Dedifferentiated amniotic fluid mesenchymal stem cell (primary cell): ENCODE results near the gene FBLN2.
"Not testable (repeated sequence)": the region's sequence is repeated elsewhere in the genome, so short reads cannot be mapped to it uniquely, and the experiment has no call there.

Experiments used
- DNase-seq: peaks from one replicate; pipeline ENCODE4 v3.0.0-alpha.2; 2016; ENCODE audit errors: extremely low spot score

Gene FBLN2

DNA sequence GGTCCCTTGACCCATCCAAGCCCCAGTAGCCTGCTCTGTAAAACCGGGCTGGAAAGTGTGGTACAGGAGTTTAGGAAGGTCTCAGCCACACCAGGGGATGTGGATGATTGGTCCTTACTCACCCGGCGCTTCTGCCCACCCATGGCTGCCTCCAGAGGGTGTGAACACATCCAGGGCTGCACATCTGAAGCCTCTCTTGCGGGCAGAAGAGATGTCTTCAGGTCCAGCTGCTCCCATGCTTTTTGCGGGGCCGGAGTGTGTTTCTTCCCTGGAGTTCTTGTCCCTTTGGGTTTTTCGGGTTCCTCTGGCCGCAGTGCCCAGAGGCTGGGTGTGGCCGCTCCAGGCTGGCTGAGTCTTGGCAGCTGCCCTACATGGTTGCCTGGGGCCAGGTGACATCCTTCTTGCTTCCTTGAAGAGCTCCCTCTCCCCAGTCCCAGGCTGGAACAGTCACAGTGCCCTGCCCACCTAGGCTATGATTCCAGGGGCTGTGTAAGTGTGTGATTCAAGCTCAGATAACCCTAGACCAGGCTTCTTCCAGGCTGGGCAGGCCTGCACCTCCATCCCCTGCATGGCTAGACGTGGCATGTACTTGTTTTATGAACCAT lies 34.9 kb upstream of the FBLN2 start:
- no peak for DNase-seq

DNA sequence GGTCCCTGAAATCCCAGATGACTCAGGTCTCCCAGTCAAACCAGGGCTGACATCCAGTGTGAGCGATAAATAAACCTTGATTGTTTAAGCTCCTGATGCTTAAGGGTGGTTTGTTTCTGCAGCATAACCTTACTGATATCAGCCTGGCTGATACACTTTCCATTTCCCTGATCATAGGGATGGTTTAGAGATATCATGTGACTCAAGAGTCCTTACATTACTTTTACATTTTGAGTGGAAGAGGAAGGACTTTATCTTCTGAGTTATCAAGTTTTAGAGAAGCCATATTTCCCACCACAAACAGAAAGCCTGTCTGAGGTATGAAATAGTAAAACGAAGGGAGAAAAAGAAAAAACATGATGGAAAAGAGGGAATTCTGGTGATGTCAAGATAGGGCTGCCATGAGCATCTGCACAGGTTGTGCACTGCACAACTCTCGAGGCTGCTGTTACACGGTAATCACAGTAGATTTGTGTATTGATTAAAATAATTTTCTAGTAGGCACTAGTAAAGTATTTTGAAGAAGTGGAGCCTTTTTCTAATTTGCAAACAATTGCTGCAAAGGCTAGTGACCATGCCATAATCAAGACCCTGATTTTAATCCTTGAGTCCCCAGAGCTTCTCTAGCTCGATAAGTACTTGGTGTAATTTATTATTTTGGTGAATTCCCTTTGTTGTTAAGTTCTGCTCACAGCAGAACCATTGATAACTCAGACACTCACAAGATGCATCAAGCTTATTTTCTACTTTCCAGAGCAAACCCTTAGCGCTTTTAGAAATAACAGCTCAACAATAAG lies 34.1 kb upstream of the FBLN2 start:
- no peak for DNase-seq

DNA sequence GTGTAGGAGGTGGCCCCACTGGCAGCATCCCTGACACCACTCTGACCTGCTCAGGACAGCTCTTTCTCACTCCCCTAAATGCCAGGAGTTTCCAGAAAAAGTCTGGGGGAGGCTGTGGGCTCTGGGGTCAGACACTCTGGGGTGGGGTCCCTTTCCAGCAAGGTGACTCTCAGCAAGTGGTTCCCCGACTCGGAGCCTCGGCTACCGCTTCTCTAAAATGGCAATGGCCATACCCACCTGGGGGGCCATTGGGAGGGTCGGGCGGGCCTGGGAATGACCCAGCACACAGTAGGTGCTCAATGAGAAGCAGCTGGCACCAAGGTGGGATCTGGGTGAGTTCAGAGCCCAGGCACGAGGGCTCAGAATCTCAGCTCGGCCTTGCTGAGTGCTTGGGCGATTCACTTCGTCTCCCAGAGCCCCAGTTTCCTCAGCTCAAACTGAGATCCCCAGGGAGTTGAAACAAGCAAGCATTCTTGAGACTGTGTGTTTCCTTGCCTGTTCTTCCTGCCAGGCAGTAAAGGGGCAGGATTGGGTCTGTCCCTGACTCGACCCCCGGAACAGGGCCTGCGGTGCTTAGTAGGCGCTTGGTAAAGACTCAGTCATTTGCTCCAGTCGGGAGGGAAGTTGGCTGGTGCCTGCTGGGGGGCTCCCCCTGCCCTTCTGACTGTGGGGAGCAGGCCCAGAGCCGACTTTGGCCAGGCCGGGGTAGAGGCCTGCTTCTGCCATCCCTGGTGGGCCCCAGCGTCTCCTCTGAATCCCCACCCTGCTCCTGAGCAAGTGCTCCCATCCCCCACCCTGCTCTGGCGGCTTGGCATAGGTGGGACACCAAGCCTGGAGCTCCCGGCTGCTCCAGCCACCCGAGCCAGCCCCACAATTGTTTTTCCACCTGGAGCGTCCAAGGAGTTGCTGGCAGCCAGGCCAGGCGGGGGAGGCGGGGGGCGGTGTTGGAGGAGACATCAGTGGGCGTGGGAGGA lies 32.9 kb upstream of the FBLN2 start:
- DNase-seq: no peak

DNA sequence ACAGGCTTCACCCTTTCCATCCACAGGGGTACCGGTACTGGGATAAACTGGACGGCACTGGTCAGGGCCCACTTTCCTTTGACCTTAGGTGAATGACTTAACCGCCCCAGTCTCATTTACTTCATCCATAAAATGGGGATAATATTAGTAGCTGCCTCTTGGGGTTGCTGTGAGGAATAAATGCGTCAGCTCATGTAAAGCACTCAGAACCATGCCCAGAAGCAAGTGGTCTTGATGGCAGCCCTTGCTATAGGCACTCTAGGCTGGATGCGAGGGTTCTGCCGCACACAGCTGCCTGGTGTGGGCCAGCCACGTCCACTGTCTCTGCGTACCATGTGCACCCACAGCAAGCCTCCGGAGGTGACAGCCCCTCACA lies 32.2 kb upstream of the FBLN2 start:
- no peak for DNase-seq

DNA sequence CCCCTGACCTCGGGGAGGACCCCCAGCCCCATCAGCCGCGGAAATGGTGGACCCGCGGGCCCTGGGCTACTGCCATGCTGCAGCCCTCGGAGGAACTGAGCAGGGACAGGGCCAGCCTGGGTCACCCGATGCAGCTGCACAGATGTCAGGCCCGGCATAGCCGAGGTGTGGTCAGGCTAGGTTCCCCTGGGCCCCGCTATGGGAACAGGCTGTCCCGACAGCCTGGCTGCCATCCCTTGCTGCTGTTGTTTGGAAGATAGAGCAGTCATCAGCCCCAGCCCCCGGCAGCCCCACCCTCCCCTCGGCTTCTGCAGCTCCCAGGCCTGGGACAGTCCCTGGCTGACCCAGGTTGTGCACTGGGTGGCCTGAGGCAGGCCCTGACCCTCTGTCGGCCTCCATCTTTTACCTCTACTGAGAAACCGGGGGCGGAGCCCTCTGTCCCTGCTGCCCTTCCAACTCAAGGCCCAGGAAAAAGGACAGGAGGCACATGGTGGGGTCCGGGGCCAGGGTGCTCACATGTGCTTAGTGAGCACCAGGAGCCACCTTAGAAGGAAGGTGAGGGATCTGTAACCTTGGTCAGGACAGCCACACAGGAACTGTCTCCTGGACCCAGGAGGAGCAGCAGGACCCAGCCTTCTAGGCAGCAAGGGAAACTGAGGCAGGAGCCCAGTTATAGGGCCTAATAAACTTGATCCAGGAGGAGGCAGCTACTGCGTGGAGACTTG lies 31.5 kb upstream of the FBLN2 start:
- DNase-seq: no peak

DNA sequence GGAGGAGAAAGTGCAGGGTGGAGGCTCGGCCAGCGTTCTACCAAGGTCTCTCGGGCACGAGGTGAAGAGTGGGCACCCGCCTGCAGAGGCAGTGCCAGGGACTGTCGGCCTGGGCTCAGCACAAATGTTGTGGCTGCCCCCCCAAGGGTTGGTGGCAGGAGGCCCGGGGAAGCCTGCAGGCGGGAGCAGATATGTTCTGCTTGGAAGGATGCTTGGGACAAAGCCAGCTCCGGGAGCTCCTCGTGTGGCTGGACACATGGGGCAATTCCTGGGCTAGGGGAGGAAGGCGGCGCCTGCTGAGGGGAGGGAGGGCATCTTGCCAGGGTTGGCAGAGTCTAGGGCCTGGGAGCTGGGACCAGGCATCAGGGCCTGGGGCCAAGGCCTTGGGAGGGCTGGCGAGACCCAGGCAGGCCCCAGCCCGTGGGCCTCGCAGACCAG lies 30.4 kb upstream of the FBLN2 start:
- no peak for DNase-seq

DNA sequence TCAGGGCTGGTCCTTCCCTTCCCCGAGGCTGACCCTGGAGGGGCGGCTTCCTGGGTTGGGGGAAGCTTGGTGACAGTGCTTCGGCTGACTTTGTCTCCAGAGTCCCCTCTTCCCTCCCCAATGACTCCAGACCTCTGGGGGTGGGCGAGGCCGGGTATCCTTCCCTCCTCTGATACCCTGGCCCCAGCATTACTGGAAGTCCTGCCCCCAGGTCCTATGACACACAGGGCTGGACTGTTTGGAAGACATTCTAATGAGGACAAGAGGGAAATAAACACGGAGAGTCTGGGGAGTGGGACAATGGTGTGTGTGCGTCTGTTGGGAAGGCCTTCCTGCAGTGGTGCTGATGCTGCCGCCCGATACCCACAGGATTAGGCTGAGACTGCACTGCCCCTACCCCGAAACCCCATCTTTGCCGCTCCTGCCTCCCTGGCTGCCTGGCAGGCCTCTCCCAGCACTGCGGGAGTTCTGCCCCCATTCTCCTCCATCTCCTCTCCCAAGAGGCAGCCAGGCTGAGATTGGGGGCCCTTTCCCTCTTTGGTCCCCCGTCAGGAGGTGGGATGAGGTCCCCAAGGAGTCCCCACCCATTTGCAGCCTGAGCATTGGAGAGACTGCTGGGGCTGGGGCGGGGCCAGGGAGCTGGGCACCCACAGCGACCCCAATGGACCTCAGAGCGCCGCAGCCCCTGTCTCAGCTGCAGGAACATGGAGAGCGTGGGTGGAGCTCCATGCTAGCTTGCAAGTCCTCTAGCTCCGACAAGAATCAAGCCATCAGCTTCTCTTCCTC lies 29.7 kb upstream of the FBLN2 start:
- DNase-seq: no peak

DNA sequence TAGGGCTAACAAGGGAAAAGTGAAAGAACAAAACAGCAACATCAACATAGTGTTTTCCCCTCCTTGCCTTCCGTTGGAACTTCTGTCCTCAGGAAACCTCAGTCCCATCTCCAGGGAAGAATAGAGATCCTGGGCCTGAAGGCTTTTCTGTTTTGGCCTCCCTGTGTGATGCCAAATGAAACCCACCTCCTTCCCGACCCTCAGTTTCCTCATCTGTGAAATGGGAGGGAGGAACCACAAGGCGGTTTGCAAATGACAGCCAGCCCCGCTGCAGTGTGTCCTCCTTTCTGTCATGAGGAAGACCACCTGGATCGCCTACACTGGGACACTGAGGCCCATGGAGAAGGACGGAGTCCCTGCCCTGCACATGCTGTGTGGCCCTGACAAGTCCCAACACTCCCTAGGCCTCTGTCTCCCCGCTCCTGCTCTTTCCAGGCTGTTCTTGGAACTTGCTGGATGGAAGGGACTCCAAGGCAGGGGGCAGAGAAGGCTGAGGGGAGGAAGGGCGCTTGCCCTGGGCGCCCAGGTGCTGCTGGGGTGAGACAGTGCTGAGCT lies 28.5 kb upstream of the FBLN2 start:
- no peak for DNase-seq

DNA sequence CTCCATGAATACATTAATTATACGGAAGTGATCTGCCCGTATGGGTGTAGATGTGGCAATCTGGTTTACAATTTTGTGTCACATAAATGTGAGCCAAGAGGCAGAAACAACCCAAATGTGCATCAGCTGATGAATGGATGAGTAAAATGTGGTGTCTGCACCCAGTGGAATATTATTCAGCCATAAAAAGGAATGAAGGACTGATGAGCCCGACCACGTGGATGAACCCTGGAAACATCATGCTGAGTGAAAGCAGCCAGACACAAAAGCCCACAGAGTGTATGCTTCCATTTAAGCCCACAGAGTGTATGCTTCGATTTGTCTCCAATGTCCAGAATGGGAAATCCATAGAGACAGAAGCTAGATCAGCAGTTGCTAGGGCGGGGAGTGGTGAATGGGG lies 27.6 kb upstream of the FBLN2 start:
- no peak for DNase-seq

DNA sequence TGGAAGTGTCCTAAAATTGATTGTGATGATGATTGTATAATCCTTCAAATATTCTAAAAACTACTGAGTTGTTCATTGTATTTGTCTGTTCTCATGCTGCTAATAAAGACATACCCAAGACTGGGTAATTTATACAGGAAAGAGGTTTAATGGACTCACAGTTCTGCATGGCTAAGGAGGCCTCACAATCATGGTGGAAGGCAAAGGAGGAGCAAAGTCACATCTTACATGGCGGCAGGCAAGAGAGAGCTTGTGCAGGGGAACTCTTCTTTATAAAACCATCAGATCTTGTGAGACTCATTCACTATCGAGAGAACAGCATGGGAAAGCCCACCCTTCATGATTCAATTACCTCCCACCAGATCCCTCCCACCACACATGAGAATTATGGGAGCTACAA lies 27.2 kb upstream of the FBLN2 start:
- not testable (repeated sequence) for DNase-seq

DNA sequence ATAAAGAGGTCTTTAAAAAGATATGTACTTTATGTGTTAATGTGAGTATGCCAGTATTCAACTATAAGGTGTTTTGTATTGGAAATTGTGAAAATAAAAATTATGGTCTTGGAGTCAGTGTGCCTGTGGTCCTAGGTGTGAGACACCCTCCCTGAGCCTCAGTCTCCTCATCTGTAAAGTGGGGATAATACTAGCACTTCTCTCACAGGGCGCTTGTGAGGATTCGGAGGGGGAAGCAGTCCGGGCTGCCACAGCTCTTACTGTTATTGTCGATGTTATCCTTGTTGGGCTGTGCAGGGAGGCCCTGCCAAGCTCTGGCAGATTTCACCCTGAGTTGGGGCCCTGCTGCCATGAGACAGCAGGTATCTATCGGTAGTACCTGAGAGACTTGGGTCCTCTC lies 26.7 kb upstream of the FBLN2 start:
- no peak for DNase-seq

DNA sequence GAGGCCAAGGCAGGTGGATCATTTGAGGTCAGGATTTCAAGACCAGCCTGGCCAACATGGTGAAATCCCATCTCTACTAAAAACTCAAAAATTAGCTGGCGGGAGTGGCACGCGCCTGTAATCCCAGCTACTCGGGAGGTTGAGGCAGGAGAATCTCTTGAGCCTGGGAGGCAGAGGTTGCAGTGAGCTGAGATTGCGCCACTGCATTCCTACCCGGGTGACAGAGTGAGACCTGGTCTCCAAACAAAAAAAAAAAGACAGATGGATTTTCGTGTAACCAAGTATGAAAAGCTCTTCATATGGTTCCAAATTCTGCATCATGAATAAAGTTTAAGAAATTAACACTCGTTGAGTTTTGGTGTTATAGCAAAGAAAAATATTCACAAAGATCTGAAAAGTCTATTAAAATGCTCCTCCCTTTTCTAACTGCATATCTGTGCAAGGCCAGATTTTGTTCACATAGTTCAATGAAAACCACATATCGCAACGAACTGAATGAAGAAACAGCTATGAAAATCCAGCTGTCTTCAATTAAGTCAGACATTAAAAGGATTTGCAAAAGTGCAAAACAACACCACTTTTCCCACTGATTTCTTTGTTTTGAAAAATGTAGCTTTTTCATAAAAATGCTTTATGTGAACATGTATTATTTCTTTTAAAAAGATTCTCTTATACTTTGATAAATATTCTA lies 23.8 kb upstream of the FBLN2 start:
- peak; percentile 49 for DNase-seq

DNA sequence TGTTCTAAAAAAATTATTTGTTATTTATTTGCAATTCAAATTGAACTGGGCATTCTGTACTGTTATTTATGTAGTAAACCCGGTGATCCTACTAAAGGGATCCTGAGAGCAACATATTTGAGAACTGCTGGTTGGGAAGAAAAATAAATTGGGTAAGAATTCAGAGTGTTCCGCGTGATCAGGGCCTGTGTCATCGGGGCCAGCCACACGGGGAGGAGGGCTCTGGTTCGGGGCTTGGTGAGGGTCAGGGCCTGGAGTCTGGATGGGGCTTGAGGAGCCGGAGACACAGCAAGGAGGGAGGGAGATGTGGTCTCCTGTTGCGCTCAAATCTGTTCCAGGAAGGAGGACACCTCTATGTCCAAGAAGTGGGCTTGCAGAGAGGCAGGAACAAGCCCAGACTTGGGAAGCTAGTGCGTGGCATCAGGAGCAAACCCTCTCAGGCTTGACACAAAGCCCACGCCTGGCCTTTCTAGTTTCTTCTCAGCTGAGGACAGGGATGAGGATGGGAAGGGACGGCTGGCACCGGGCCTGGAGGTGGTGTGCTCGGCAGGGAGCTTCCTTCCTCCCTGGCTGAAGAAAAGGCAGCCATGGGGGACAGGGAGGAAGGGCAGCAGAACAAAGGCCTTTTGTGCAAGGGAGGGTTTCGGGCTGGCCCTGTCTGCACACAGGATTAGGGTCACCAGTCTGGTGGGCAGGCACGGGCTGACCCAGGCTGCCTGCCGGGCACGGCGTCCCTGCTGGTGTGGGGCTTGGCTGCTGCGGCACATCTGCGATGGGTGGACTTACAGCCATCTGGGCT lies 22.9 kb upstream of the FBLN2 start:
- no peak for DNase-seq

DNA sequence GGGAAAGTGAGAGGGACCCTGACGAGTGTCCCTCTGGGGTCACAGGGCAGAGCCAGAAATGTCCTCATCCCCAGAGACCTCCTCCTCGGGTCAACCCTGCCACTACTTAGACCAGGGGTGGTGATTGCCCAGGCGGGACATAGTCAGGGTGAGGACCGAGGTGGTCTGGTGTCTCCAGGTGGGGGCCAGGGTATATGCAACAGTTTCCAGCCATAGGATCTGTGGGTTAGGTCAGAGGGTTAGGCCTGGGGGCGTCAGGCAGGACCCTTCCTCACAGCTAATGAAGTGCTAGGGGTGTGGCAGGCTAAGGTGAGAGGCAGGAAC lies 22.3 kb upstream of the FBLN2 start:
- no peak for DNase-seq

DNA sequence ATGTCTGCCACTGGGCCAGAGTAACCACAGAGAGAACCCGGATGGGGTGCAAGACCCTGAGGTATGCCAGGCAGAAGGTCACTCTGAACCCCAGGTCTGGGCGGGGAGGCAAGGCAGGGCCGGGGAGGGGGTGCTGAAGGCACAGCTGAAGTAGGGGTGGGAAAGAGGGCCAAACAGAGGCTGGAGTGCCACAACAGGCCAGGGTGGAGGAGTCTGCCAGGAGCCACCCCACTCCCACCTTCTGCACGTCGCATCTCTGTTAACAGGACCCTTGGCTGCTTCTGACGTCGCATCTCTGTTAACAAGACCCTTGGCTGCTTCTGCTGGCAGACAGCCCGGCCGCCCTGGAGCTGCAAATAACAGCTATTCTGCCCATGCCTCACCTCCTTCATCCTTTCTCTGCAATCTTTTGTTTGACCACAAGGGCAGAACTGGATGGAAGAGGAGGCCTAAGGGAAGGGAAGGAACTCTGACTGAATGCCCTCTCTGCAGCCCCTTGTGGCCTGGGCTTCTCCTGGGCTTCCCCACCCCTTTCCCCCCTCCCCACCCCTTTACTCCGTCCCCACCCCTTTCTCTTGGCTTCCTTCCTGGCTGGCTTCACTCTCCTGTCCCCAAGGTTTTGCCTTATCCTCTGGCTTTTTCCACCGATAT lies 20.6 kb upstream of the FBLN2 start:
- DNase-seq: no peak

DNA sequence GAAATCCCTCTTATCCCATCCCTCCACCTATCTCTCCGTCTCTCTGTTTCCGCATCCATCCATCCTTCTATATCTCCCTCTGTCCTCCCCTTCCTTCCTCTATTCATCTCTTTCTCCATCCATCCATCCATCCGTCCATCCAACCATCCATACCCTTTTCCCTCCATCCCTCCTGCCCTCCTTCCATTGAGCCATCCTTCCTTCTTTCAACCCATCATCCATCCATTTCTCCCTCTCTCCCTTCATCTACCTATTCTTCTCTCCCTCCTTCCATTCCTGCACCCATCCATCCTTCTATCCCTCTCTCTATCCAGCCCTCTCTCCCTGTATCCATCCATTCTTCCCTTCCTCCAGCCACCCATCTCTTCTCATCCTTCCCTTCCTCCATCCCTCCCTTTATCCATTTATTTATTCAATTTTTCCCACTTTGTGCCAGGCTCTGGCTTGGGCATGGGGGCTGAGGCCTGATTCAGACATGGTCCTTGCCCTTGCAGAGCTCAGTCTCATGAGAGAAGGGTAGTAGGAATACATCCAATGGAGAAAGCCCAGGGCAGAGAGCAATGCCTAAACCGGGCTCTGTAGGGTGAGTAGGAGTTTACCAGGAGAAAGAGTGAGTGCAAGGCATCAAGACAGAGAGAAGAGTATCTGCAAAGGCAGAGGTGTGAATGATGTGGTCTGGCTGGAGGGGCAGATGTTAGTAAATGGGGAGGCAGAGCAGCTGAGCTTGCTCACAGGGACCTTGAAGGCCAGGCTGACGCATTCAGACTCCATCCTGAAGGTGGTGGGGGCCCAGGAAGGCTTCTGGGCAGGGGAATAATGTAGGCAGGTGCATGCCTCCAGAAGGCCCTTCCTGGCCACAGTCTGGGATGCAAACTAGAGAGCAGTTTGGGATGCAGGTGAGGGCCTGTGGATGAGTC lies 19.5 kb upstream of the FBLN2 start:
- no peak for DNase-seq

DNA sequence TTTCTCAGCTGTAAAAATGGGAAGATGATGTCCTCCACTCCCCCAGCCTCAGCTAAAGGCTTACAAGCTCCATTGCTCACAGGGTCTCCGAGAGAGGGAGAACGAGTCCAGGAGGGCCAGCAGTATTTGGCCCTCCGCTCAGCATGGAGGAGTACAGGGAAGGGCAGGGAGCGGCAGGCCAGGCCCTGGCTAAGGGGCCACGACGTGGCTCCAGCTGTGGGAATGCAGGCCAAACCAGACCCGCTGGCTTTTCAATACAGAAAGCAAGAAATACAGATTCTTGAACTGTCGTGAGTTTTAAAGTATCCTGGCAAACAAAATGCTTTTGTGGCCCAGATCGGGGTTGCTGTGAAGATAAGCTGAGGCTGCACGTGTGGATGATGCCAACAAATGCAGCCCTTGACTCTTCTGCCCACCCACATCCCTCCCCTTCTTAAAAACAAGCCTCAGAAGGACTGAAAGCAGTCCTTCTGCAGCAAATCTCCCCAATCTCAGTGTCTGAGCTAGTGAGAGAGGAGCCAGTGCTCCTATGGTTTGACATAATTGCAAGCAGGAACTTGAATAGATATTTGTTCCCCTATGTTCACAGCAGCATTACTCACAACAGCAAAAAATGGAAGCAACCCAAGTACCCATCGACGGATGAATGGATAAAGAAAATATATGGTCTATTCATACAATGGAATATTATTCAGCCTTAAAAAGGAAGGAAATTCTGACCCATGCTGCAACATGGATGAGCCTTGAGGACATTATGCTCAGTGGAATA lies 18.5 kb upstream of the FBLN2 start:
- no peak for DNase-seq
